Peyer's patch (tissue), 4 donors: ENCODE data around the gene SAMM50.

ENCODE experiments used
- POLR2A ChIP-seq, 2 donors: fragments of 450-650 bp; IDR thresholded peaks; one replicate each; pipeline ENCODE4 v1.5.1; 2017; ENCODE audit warnings: antibody characterized with exemption in 2 of 2, mild to moderate bottlenecking in 2 of 2, moderate library complexity in 2 of 2
- TF ChIP-seq, protein P1 (sequence below), 6 experiments: fragments of 450-650 bp in 4 of 6; fragments of 200-600 bp in 2 of 6; sonication (generic) in 1 of 6; IDR thresholded peaks; one replicate each; pipeline ENCODE4 v1.5.1; 2017 to 2019; ENCODE audit warnings: antibody characterized with exemption in 6 of 6, mild to moderate bottlenecking in 3 of 6, moderate library complexity in 1 of 6

DNA sequence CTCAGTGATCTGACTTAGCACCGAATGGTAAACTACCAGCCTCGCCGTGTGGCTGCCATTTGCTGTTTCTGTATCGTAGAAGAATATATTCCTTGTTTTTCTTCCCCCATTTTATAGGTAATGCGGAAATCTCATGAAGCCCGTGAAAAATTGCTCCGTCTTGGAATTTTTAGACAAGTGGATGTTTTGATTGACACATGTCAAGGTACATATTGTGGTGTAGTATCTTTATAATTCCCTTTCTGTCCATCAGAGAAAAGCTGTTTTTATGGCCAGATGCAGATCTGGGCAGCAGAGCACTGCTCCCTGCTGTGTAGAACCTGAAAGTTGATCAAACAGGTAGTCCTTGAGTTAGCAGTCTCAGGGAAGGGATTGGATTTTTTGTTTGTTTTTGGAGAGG is 13.4 kb downstream of the SAMM50 start:
- TF ChIP-seq, protein P1, sequence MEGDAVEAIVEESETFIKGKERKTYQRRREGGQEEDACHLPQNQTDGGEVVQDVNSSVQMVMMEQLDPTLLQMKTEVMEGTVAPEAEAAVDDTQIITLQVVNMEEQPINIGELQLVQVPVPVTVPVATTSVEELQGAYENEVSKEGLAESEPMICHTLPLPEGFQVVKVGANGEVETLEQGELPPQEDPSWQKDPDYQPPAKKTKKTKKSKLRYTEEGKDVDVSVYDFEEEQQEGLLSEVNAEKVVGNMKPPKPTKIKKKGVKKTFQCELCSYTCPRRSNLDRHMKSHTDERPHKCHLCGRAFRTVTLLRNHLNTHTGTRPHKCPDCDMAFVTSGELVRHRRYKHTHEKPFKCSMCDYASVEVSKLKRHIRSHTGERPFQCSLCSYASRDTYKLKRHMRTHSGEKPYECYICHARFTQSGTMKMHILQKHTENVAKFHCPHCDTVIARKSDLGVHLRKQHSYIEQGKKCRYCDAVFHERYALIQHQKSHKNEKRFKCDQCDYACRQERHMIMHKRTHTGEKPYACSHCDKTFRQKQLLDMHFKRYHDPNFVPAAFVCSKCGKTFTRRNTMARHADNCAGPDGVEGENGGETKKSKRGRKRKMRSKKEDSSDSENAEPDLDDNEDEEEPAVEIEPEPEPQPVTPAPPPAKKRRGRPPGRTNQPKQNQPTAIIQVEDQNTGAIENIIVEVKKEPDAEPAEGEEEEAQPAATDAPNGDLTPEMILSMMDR (IDR thresholded peaks at IDR 0.05): no peak
- TF ChIP-seq POLR2A (IDR thresholded peaks at IDR 0.05): no peak
